ENCODE data around the gene ASCL5. TPM values are rescaled to one million over a fixed set of nuclear protein-coding genes. Genes with fewer than 3 reads are reported as not detected.

The ASCL5 gene
- total RNA-seq, 1 experiment from 2014 or later = not detected

DNA sequence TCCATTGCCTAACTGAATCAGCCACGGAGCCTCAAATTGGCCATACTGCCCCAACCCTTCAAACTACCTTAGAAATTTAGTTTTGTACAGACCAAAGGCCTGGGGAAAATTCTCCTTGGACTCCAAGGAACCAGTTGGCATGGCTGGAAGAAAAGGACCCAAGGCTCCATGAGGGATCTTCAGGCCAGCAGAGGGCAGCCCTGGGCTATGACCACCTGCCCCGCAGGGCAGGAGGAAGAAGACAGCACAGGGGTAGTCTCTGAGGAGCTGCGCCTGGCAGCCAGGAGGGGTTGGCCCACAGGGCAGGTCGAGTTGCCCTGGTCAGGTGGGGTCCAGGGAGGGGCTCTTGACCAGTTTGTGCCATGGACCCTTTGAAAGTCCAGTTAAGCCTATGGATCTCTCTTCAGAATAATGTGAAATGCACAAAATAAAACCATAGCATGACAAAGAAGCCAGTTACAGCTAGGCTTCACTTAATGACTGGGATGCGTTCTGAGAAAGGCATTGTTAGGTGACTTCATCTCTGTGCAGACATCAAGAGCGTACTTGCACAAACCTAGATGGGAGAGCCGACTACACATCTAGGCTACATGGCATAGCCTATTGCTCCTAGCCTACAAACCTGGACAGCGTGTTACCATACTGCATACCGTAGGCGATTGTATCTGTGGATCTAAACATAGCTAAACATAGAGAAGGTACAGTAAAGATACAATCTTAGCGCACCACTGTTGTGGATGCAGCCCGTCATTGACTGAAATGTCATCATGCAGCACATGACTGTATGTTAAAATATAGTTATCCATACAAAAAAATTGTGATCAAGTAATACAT lies 40.9 kb downstream of the ASCL5 start:
- Histone ChIP-seq H3K36me3 (ENCODE audit: insufficient read depth, low read length) (no peaks in the 10 kb centered on the region), H3K4me1 (ENCODE audit: low read length) (no peaks in the 10 kb centered on the region), H3K4me3 (ENCODE audit: low read length) (no peak overlapping the region), H3K9ac (ENCODE audit: low read length) (no peak overlapping the region), H3K4me2 (ENCODE audit: low read depth, low read length, poor library complexity, severe bottlenecking) (no peak overlapping the region), H3K79me2 (ENCODE audit: low read length) (no peaks in the 10 kb centered on the region), H4K20me1 (ENCODE audit: insufficient read depth, low read depth, low read length) (0 out of 2 replicates have a peak, but pooled peaks cover 3% of the 10 kb centered on the region), H3K27ac (ENCODE audit: low read length) (no peak overlapping the region), H3K27me3 (ENCODE audit: low read length) (no peaks in the 10 kb centered on the region), H2AFZ (ENCODE audit: low read length) (no peak overlapping the region), H3K9me3 (ENCODE audit: low read length) (no peaks in the 10 kb centered on the region), H3K9me2 (replicated peaks; ENCODE audit: insufficient read depth, low read length) (no peaks in the 10 kb centered on the region)
- DNase-seq = peak; percentile 70

- Histone ChIP-seq H3K4me1 (ENCODE audit: low read length) (no peaks in the 10 kb centered on the region), H3K4me2 (ENCODE audit: low read depth, low read length, poor library complexity, severe bottlenecking) (no peak overlapping the region), H3K9me2 (replicated peaks; ENCODE audit: insufficient read depth, low read length) (no peaks in the 10 kb centered on the region), H3K79me2 (ENCODE audit: low read length) (no peaks in the 10 kb centered on the region), H2AFZ (ENCODE audit: low read length) (no peak overlapping the region), H3K4me3 (ENCODE audit: low read length) (no peak overlapping the region), H3K9ac (ENCODE audit: low read length) (no peak overlapping the region), H3K36me3 (ENCODE audit: insufficient read depth, low read length) (no peaks in the 10 kb centered on the region), H3K9me3 (ENCODE audit: low read length) (no peaks in the 10 kb centered on the region), H4K20me1 (ENCODE audit: insufficient read depth, low read depth, low read length) (0 out of 2 replicates have a peak, but pooled peaks cover 3% of the 10 kb centered on the region), H3K27me3 (ENCODE audit: low read length) (no peaks in the 10 kb centered on the region), H3K27ac (ENCODE audit: low read length) (no peak overlapping the region)
- no peak for DNase-seq
Measured at GRCh38 chr1:201084295-201084694, 42.7 kb downstream of the ASCL5 start.

- no peaks in the 10 kb centered on the region for H3K9me2 ChIP-seq (replicated peaks; ENCODE audit: insufficient read depth, low read length)
- no peaks in the 10 kb centered on the region for H3K4me1 ChIP-seq (ENCODE audit: low read length)
- no peak overlapping the region for H3K4me3 ChIP-seq (ENCODE audit: low read length)
- no peak overlapping the region for H2AFZ ChIP-seq (ENCODE audit: low read length)
- no peak overlapping the region for H3K4me2 ChIP-seq (ENCODE audit: low read depth, low read length, poor library complexity, severe bottlenecking)
- H3K9me3 ChIP-seq (ENCODE audit: low read length) = no peaks in the 10 kb centered on the region
- H3K79me2 ChIP-seq (ENCODE audit: low read length) = no peaks in the 10 kb centered on the region
- DNase-seq = no peak
- H4K20me1 ChIP-seq (ENCODE audit: insufficient read depth, low read depth, low read length) = 0 out of 2 replicates have a peak, but pooled peaks cover 3% of the 10 kb centered on the region
- H3K27me3 ChIP-seq (ENCODE audit: low read length) = no peaks in the 10 kb centered on the region
- H3K9ac ChIP-seq (ENCODE audit: low read length) = no peak overlapping the region
- H3K27ac ChIP-seq (ENCODE audit: low read length) = no peak overlapping the region
- H3K36me3 ChIP-seq (ENCODE audit: insufficient read depth, low read length) = no peaks in the 10 kb centered on the region
Measured at GRCh38 chr1:201083741-201084140, 43.2 kb downstream of the ASCL5 start.

- no peak overlapping the region for H3K4me3 ChIP-seq (ENCODE audit: low read length)
- H3K27ac ChIP-seq (ENCODE audit: low read length) = no peak overlapping the region
- no peak overlapping the region for H3K4me2 ChIP-seq (ENCODE audit: low read depth, low read length, poor library complexity, severe bottlenecking)
- no peak overlapping the region for H2AFZ ChIP-seq (ENCODE audit: low read length)
- H3K9me3 ChIP-seq (ENCODE audit: low read length) = no peaks in the 10 kb centered on the region
- no peaks in the 10 kb centered on the region for H3K9me2 ChIP-seq (replicated peaks; ENCODE audit: insufficient read depth, low read length)
- H3K79me2 ChIP-seq (ENCODE audit: low read length) = no peaks in the 10 kb centered on the region
- H3K9ac ChIP-seq (ENCODE audit: low read length) = no peak overlapping the region
- H4K20me1 ChIP-seq (ENCODE audit: insufficient read depth, low read depth, low read length) = no peaks in the 10 kb centered on the region; the same call in 1 of the 2 replicates
- H3K4me1 ChIP-seq (ENCODE audit: low read length) = no peaks in the 10 kb centered on the region
- DNase-seq = peak; percentile 51
- no peaks in the 10 kb centered on the region for H3K27me3 ChIP-seq (ENCODE audit: low read length)
- H3K36me3 ChIP-seq (ENCODE audit: insufficient read depth, low read length) = no peaks in the 10 kb centered on the region
Measured at GRCh38 chr1:201080135-201080534, 46.8 kb downstream of the ASCL5 start.

GRCh38 chr1:201077736-201078135 lies 49.2 kb downstream of the ASCL5 start:
- Histone ChIP-seq H3K79me2 (ENCODE audit: low read length) (no peaks in the 10 kb centered on the region), H3K4me2 (ENCODE audit: low read depth, low read length, poor library complexity, severe bottlenecking) (no peak overlapping the region), H3K4me1 (ENCODE audit: low read length) (no peaks in the 10 kb centered on the region), H3K27ac (ENCODE audit: low read length) (no peak overlapping the region), H3K9me2 (replicated peaks; ENCODE audit: insufficient read depth, low read length) (no peaks in the 10 kb centered on the region), H2AFZ (ENCODE audit: low read length) (no peak overlapping the region), H3K4me3 (ENCODE audit: low read length) (no peak overlapping the region), H3K36me3 (ENCODE audit: insufficient read depth, low read length) (no peaks in the 10 kb centered on the region), H3K27me3 (ENCODE audit: low read length) (no peaks in the 10 kb centered on the region), H3K9ac (ENCODE audit: low read length) (no peak overlapping the region), H4K20me1 (ENCODE audit: insufficient read depth, low read depth, low read length) (no peaks in the 10 kb centered on the region; the same call in 1 of the 2 replicates), H3K9me3 (ENCODE audit: low read length) (no peaks in the 10 kb centered on the region)
- DNase-seq = no peak

GRCh38 chr1:201077116-201077515 lies 49.9 kb downstream of the ASCL5 start:
- Histone ChIP-seq H3K4me3 (ENCODE audit: low read length) (no peak overlapping the region), H3K9ac (ENCODE audit: low read length) (no peak overlapping the region), H3K79me2 (ENCODE audit: low read length) (no peaks in the 10 kb centered on the region)

DNA sequence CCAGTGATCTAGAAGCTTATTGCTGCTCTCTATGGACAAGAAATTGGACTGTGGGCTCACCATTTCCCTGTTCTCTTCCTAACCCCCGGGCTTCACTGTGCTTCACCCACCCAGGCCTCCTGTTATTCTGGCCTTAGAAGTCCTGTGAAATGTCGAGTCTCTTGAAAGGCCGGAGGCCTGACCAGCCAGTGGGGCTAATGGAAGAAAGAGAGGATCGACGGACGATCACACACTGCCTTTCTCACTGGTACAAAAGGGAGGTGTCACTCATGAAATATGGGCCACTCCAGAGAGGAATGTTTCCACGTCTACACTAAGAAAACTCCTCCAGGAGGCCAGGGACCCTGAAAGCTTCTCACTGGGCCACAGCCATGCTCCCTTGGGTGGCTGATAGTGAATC lies 50.9 kb downstream of the ASCL5 start:
- no peak overlapping the region for H3K4me3 ChIP-seq (ENCODE audit: low read length)
- no peaks in the 10 kb centered on the region for H3K36me3 ChIP-seq (ENCODE audit: insufficient read depth, low read length)
- no peak overlapping the region for H3K27ac ChIP-seq (ENCODE audit: low read length)
- H3K9me2 ChIP-seq (replicated peaks; ENCODE audit: insufficient read depth, low read length) = no peaks in the 10 kb centered on the region
- no peak for DNase-seq
- no peaks in the 10 kb centered on the region; the same call in 1 of the 2 replicates for H3K4me1 ChIP-seq (ENCODE audit: low read length)
- H3K4me2 ChIP-seq (ENCODE audit: low read depth, low read length, poor library complexity, severe bottlenecking) = no peak overlapping the region
- H3K79me2 ChIP-seq (ENCODE audit: low read length) = no peaks in the 10 kb centered on the region
- H3K9ac ChIP-seq (ENCODE audit: low read length) = no peak overlapping the region
- peaks cover 6% of the 10 kb centered on the region; the same call in 1 of the 2 replicates for H4K20me1 ChIP-seq (ENCODE audit: insufficient read depth, low read depth, low read length)
- H3K27me3 ChIP-seq (ENCODE audit: low read length) = no peaks in the 10 kb centered on the region
- H3K9me3 ChIP-seq (ENCODE audit: low read length) = no peaks in the 10 kb centered on the region
- no peak overlapping the region for H2AFZ ChIP-seq (ENCODE audit: low read length)

More at GRCh38 chr1:201077116-201077515, 49.9 kb downstream of the ASCL5 start:
- Histone ChIP-seq H3K27ac (ENCODE audit: low read length) (no peak overlapping the region), H3K4me2 (ENCODE audit: low read depth, low read length, poor library complexity, severe bottlenecking) (no peak overlapping the region), H3K27me3 (ENCODE audit: low read length) (no peaks in the 10 kb centered on the region), H3K9me3 (ENCODE audit: low read length) (no peaks in the 10 kb centered on the region), H3K36me3 (ENCODE audit: insufficient read depth, low read length) (no peaks in the 10 kb centered on the region), H3K9me2 (replicated peaks; ENCODE audit: insufficient read depth, low read length) (no peaks in the 10 kb centered on the region), H3K4me1 (ENCODE audit: low read length) (no peaks in the 10 kb centered on the region), H4K20me1 (ENCODE audit: insufficient read depth, low read depth, low read length) (no peaks in the 10 kb centered on the region; the same call in 1 of the 2 replicates), H2AFZ (ENCODE audit: low read length) (no peak overlapping the region)
- DNase-seq = no peak

DNA sequence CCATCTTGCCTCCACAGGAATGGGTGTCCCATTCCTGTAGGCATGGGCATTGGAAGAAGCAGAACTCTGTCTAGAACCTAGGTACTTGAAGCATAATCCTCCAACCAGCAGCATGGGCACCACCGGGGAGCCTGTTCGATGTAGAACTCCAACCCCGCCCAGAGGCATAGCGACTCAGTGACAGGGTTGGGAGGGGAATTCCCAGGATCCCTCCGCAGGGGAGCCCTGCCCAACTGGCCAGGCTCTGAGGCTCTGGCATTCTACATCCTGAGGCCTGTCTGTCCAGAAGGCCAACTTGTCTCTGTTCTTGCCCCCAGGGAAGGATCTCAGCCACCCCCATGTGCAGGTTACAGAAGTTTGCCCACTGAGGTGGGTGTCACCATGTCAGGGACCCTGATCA lies 53.0 kb downstream of the ASCL5 start:
- no peak overlapping the region for H2AFZ ChIP-seq (ENCODE audit: low read length)
- H3K36me3 ChIP-seq (ENCODE audit: insufficient read depth, low read length) = no peaks in the 10 kb centered on the region
- H4K20me1 ChIP-seq (ENCODE audit: insufficient read depth, low read depth, low read length) = peaks cover 6% of the 10 kb centered on the region; the same call in 1 of the 2 replicates
- H3K9me3 ChIP-seq (ENCODE audit: low read length) = no peaks in the 10 kb centered on the region
- no peak overlapping the region for H3K27ac ChIP-seq (ENCODE audit: low read length)
- no peak overlapping the region for H3K4me3 ChIP-seq (ENCODE audit: low read length)
- H3K9ac ChIP-seq (ENCODE audit: low read length) = no peak overlapping the region
- no peaks in the 10 kb centered on the region for H3K79me2 ChIP-seq (ENCODE audit: low read length)
- H3K27me3 ChIP-seq (ENCODE audit: low read length) = no peaks in the 10 kb centered on the region
- H3K4me1 ChIP-seq (ENCODE audit: low read length) = no peaks in the 10 kb centered on the region; the same call in 1 of the 2 replicates
- no peaks in the 10 kb centered on the region for H3K9me2 ChIP-seq (replicated peaks; ENCODE audit: insufficient read depth, low read length)
- H3K4me2 ChIP-seq (ENCODE audit: low read depth, low read length, poor library complexity, severe bottlenecking) = no peak overlapping the region
- DNase-seq = no peak

Data from Karpas-422 (cell line).